Caco-2 (cell line): ENCODE data around the gene RAPGEF2. TPM values are rescaled to one million over a fixed set of nuclear protein-coding genes. Genes with fewer than 3 reads are reported as not detected.

ENCODE experiments used
- BruUV-seq: library from RNA; stranded (reverse); fragments of 400-500 nt; replicated peaks from 2 replicates; lab custom pipeline; 2021; lab: Mats Ljungman, UMichigan
- CTCF ChIA-PET: fragments of 300-600 bp; sonication (Branson Sonifier 250); formaldehyde crosslinking; loops from one replicate; lab custom pipeline; 2022; ENCODE audit warnings: antibody characterized with exemption; lab: Charles Lee
- POLR2A ChIA-PET: fragments of 300-600 bp; sonication (Branson Sonifier 250); formaldehyde crosslinking; loops from one replicate; lab custom pipeline; 2022; ENCODE audit warnings: antibody characterized with exemption; lab: Charles Lee
- DNase-seq, 2 experiments: peaks; one replicate each; pipeline versions ENCODE4 v3.0.0 to v3.0.0-alpha.2; 2020 to 2022
- H3K27me3 ChIP-seq: replicated peaks from 2 replicates; pipeline ENCODE4 v1.6.0; 2011; ENCODE audit warnings: low read length; ENCODE audit not compliant: control insufficient read depth, insufficient read depth
- H3K36me3 ChIP-seq: 2 replicates; pipeline ENCODE4 v1.5.1; 2011; ENCODE audit warnings: low read length; ENCODE audit not compliant: control insufficient read depth, insufficient read depth
- H3K4me1 ChIP-seq: fragments of 250-450 bp; sonication (Bioruptor Pico); 2 replicates; pipeline ENCODE4 v1.5.1; 2020; ENCODE audit warnings: mild to moderate bottlenecking
- H3K4me3 ChIP-seq: 2 replicates; pipeline ENCODE4 v1.5.1; 2011; ENCODE audit warnings: low read depth, mild to moderate bottlenecking, control low read depth, low read length
- H3K9me3 ChIP-seq: fragments of 250-450 bp; sonication (Bioruptor Pico); 2 replicates; pipeline ENCODE4 v1.5.1; 2020; ENCODE audit warnings: mild to moderate bottlenecking, moderate library complexity
- H3K27ac Mint-ChIP-seq: one replicate; pipeline ENCODE4 v1.8.0; 2022; ENCODE audit warnings: mixed read lengths; ENCODE audit not compliant: unreplicated experiment
- H3K27me3 Mint-ChIP-seq: one replicate; pipeline ENCODE4 v1.8.0; 2022; ENCODE audit warnings: mixed read lengths; ENCODE audit not compliant: insufficient read depth, unreplicated experiment
- H3K36me3 Mint-ChIP-seq: one replicate; pipeline ENCODE4 v1.8.0; 2022; ENCODE audit warnings: mild to moderate bottlenecking, mixed read lengths; ENCODE audit not compliant: insufficient read depth, unreplicated experiment
- H3K4me1 Mint-ChIP-seq: one replicate; pipeline ENCODE4 v1.8.0; 2022; ENCODE audit warnings: low read depth, mixed read lengths; ENCODE audit not compliant: unreplicated experiment
- H3K4me3 Mint-ChIP-seq: one replicate; pipeline ENCODE4 v1.8.0; 2022; ENCODE audit warnings: mild to moderate bottlenecking, moderate library complexity, mixed read lengths; ENCODE audit not compliant: unreplicated experiment
- H3K9me3 Mint-ChIP-seq: one replicate; pipeline ENCODE4 v1.8.0; 2022; ENCODE audit warnings: mixed read lengths; ENCODE audit not compliant: unreplicated experiment
- intact Hi-C: fragments of 100-400 bp; cut with micrococcal nuclease; formaldehyde crosslinking; loops from one replicate; pipeline ENCODE4 v1.10.0; 2022; ENCODE audit not compliant: unreplicated experiment
- total RNA-seq: library from RNA; stranded (reverse); gene quantifications from 2 replicates; pipeline ENCODE4 v1.2.3, GENCODE V29; 2022
- TF ChIP-seq, protein P1 (sequence below), 2 experiments: fragments of 200-600 bp in 1 of 2; IDR thresholded peaks; 1 replicate in 1 of 2; 2 replicates in 1 of 2; pipeline versions ENCODE4 v1.5.1 to v1.8.0; 2011 to 2022; ENCODE audit warnings: antibody characterized with exemption in 1 of 2, control low read depth in 1 of 2, inconsistent platforms in 1 of 2, low read depth in 1 of 2, low read length in 1 of 2, mild to moderate bottlenecking in 1 of 2, moderate library complexity in 1 of 2; ENCODE audit not compliant: insufficient read depth in 1 of 2, severe bottlenecking in 1 of 2, unreplicated experiment in 1 of 2

The RAPGEF2 gene
- total RNA-seq, 1 experiment from 2014 or later: 67.6 TPM

DNA sequence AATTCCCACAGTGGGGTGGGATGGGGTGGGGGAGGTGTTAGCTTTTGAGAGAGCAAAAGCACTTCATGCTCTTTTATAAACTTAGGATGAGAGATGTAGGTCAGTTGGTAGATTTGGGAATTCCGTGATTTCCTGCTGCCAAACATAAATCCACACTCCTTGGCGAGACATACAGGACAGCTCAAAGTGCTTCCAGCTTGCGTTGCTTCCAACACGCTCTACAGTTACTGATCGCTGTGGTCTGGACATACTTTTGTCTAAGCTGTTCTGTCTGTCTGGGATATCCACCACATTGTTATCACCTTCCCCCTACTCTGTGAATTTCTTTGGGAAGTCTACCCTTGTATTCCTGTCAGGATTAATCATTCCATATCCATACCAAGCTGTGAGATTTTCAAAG, 117.5 kb downstream of the RAPGEF2 start:
- Histone ChIP-seq H3K4me3 (no peak overlapping the region), H3K9me3 (no peaks in the 10 kb centered on the region), H3K36me3 (no peaks in the 10 kb centered on the region), H3K4me1 (peaks cover 17% of the 10 kb centered on the region; the same call in 1 of the 2 replicates), H3K27me3 (no peaks in the 10 kb centered on the region)
- Mint-ChIP-seq H3K27me3 (no peaks in the 10 kb centered on the region), H3K36me3 (peaks cover 27% of the 10 kb centered on the region), H3K4me3 (no peak overlapping the region), H3K9me3 (no peaks in the 10 kb centered on the region), H3K4me1 (peaks cover 25% of the 10 kb centered on the region), H3K27ac (no peak overlapping the region)
- ChIA-PET CTCF (no interaction called here), POLR2A (no interaction called here)
- no TSS peak for BruUV-seq
- intact Hi-C loops: no loop called here
- TF ChIP-seq, protein P1, sequence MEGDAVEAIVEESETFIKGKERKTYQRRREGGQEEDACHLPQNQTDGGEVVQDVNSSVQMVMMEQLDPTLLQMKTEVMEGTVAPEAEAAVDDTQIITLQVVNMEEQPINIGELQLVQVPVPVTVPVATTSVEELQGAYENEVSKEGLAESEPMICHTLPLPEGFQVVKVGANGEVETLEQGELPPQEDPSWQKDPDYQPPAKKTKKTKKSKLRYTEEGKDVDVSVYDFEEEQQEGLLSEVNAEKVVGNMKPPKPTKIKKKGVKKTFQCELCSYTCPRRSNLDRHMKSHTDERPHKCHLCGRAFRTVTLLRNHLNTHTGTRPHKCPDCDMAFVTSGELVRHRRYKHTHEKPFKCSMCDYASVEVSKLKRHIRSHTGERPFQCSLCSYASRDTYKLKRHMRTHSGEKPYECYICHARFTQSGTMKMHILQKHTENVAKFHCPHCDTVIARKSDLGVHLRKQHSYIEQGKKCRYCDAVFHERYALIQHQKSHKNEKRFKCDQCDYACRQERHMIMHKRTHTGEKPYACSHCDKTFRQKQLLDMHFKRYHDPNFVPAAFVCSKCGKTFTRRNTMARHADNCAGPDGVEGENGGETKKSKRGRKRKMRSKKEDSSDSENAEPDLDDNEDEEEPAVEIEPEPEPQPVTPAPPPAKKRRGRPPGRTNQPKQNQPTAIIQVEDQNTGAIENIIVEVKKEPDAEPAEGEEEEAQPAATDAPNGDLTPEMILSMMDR (IDR thresholded peaks at IDR 0.05; ENCODE audit: insufficient read depth in 1 of 2, low read depth in 1 of 2, low read length in 1 of 2, severe bottlenecking in 1 of 2, unreplicated experiment in 1 of 2): no peak
- no peak for DNase-seq

DNA sequence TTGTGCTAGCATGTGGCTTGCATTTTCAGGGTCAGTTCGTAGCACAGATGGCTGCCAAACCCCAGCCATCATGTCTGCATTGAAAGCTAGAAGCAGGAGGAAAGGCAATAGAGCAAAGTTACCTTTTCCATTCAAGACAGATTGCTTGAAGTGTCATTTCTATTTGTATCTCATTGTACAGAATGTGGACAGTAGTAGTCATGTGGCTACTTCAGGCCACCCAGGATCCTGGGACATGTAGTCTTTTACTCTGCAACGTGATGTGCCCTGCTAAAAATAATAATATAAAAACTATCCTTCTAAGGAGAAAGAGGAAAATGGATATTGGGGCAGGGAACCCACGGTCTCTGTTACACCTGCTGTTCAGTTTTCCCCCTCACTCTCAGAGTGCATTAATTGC, 118.4 kb downstream of the RAPGEF2 start:
- Mint-ChIP-seq H3K27ac (no peak overlapping the region), H3K9me3 (no peaks in the 10 kb centered on the region), H3K4me3 (no peak overlapping the region), H3K27me3 (no peaks in the 10 kb centered on the region), H3K36me3 (peaks cover 22% of the 10 kb centered on the region), H3K4me1 (peaks cover 20% of the 10 kb centered on the region)
- BruUV-seq: no TSS peak
- intact Hi-C loops: no loop called here
- H3K36me3 ChIP-seq: no peaks in the 10 kb centered on the region
- no peaks in the 10 kb centered on the region for H3K9me3 ChIP-seq
- CTCF ChIA-PET: no interaction called here
- H3K4me1 ChIP-seq: peaks cover 17% of the 10 kb centered on the region; the same call in 1 of the 2 replicates
- H3K4me3 ChIP-seq: no peak overlapping the region
- POLR2A ChIA-PET: no interaction called here
- H3K27me3 ChIP-seq: no peaks in the 10 kb centered on the region
- TF ChIP-seq, protein P1 (IDR thresholded peaks at IDR 0.05; ENCODE audit: insufficient read depth in 1 of 2, low read depth in 1 of 2, low read length in 1 of 2, severe bottlenecking in 1 of 2, unreplicated experiment in 1 of 2): no peak
- DNase-seq: no peak

GRCh38 chr4:159222043-159222552, 119.2 kb downstream of the RAPGEF2 start:
- Histone ChIP-seq H3K4me1 (peaks cover 20% of the 10 kb centered on the region; the same call in 1 of the 2 replicates), H3K4me3 (no peak overlapping the region), H3K36me3 (no peaks in the 10 kb centered on the region), H3K27me3 (no peaks in the 10 kb centered on the region), H3K9me3 (no peaks in the 10 kb centered on the region)
- H3K27ac Mint-ChIP-seq: no peak overlapping the region
- DNase-seq: no peak
- POLR2A ChIA-PET: no interaction called here
- H3K27me3 Mint-ChIP-seq: no peaks in the 10 kb centered on the region
- H3K36me3 Mint-ChIP-seq: peaks cover 18% of the 10 kb centered on the region
- intact Hi-C loops: no loop called here
- TF ChIP-seq, protein P1 (IDR thresholded peaks at IDR 0.05; ENCODE audit: insufficient read depth in 1 of 2, low read depth in 1 of 2, low read length in 1 of 2, severe bottlenecking in 1 of 2, unreplicated experiment in 1 of 2): no peak
- no TSS peak for BruUV-seq
- no peak overlapping the region for H3K4me3 Mint-ChIP-seq
- H3K9me3 Mint-ChIP-seq: no peaks in the 10 kb centered on the region
- H3K4me1 Mint-ChIP-seq: peaks cover 17% of the 10 kb centered on the region
- CTCF ChIA-PET: no interaction called here
